AG04450 (cell line): ENCODE measurements around the gene NAV1. TPM values are rescaled to one million over a fixed set of nuclear protein-coding genes. Genes with fewer than 3 reads are reported as not detected.

Experiments
- CTCF ChIA-PET: fragments of 300-600, 350-600 bp; formaldehyde crosslinking; extraction: SDS; loops from one replicate; lab custom pipeline; 2022; ENCODE audit warnings: antibody characterized with exemption, inconsistent platforms; lab: Charles Lee
- POLR2A ChIA-PET: fragments of 350-600 bp; formaldehyde crosslinking; extraction: SDS; loops from one replicate; lab custom pipeline; 2021; ENCODE audit warnings: antibody characterized with exemption, inconsistent platforms; lab: Yijun Ruan, JAX
- DNase-seq: peaks from one replicate; pipeline ENCODE4 v3.0.0-alpha.2; 2011; ENCODE audit warnings: low read depth, low spot score
- H3K27ac ChIP-seq: one replicate; pipeline ENCODE4 v1.5.1; 2012; ENCODE audit warnings: low read depth, low read length, control low read depth
- H3K27me3 ChIP-seq: one replicate; pipeline ENCODE4 v1.6.0; 2012; ENCODE audit warnings: low read length; ENCODE audit not compliant: control insufficient read depth, insufficient read depth
- H3K4me3 ChIP-seq: 2 replicates; pipeline ENCODE4 v1.5.1; 2011; ENCODE audit warnings: mild to moderate bottlenecking, low read depth, low read length, control low read depth
- H3K9me3 ChIP-seq: 2 replicates; pipeline ENCODE4 v1.5.1; 2012; ENCODE audit warnings: low read length; ENCODE audit not compliant: control insufficient read depth, insufficient read depth
- CTCF ChIP-seq: IDR thresholded peaks from 2 replicates; pipeline ENCODE4 v1.5.1; 2011; ENCODE audit warnings: low read depth, low read length, control low read depth, inconsistent platforms
- polyA plus RNA-seq: library from polyadenylated mRNA; depleted of rRNA; stranded (reverse); fragments of >200 nt; gene quantifications from 2 replicates; pipeline ENCODE4 v1.2.3, GENCODE V29; 2011

Gene NAV1
- polyA plus RNA-seq, 1 experiment: 17.5 TPM

DNA sequence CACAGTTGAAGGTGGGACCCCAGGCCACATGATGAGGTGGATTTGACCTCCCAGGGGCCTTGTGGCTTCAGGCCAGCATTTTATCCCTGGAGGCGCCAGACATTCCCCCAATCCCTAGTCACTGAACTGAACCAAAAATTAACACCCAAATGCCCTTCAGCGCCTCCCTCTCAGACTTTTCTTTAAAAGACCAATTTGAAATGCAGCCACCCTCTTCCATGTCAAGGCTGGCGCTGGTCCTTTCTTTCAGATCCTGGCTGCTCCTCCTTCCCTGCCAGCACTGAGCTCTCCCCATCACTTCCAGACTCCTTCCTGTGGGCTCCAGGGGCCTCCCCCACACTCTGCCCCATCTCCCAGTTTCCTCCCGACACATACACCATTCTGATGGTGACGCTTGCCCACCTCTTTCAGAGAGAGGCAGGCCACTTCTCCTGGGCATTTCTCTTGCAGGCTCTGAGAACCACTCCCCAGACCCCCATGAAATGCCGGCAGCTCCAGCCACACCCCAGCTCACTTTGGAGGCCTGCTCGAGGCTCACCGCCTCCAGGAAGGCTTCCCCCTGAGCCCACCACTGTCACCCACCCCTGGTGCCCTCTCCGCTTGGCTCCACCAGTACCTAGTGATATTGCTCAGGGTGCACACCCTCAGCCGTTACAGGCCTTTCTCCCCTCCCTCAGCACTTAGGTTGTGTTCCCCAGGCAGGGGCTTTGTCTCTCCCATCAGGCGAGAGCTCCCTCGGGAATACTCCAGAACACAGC, 27.0 kb downstream of the NAV1 start:
- DNase-seq: no peak
- Histone ChIP-seq H3K9me3 (no peaks in the 10 kb centered on the region), H3K27me3 (no peaks in the 10 kb centered on the region), H3K27ac (peak overlapping the region; percentile 21), H3K4me3 (no peak overlapping the region)
- ChIA-PET POLR2A (no interaction called here), CTCF (no interaction called here)
- TF ChIP-seq CTCF: no peak

DNA sequence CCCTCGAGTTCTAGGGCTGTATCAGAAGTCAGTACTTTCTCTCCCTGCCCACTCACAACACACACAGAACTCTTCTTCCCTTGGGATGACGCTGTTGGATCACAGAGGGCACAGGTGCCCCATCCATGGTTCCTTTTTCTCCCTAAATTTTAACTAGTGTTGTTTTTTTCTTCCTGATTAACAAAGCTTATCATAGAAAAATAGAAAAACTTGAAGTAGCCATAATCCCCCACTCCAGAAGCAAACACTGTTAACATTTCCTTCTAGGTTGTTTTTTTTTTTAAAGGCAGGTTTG, 27.5 kb downstream of the NAV1 start:
- no peak for TF ChIP-seq CTCF
- CTCF ChIA-PET: no interaction called here
- Histone ChIP-seq H3K4me3 (no peak overlapping the region), H3K27ac (no peak overlapping the region), H3K27me3 (no peaks in the 10 kb centered on the region), H3K9me3 (no peaks in the 10 kb centered on the region)
- DNase-seq: no peak
- POLR2A ChIA-PET: no interaction called here

DNA sequence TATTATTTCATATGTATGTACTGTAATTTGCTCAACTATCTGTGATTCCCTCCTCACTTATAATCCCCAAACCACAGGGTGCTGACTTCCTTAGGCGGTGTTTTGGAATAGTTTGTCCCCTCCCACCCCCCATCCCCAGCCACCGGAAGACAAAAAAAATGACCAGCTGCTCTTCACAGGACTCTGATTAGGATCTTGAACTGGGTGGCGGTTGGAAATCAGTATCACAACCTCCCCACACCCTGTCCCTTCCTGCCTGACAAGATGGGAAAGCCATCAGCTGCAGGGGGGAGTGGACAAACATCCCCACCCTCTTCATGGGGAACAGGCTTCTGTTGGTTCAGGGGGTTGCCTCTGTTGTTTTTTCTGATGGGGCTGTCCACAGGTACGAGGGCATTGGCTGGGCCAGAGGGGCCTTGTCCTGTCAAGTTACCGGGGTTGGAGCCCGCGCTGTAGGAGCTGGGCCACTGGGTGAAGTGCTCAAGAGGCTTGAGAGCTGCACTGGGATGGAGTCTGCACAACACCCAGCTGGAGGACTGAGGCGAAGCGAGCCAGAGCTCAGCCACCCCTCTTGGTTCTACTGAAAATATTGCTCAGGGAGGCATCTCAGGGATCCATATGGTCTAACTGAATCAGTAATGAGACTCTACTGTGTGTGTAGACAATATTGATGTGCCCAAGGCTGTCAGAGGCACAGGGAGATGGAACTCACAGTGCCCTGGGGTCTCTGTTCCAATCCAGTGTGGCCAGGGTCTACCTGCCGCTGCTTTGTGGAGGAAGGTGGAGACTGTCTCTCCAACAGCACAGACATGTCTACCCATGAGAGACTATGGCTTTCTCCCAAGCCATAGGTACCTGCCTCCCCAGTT, 28.2 kb downstream of the NAV1 start:
- TF ChIP-seq CTCF: no peak
- no peak for DNase-seq
- ChIA-PET POLR2A (interaction anchor here (0.6 kb wide), 1 partner anchor 13 kb away, joined by 3 read pairs; no protein-coding TSS in a partner anchor), CTCF (interaction anchor here (1.1 kb wide), 1 partner anchor 16 kb away, joined by 3 read pairs; no protein-coding TSS in a partner anchor)
- no peak overlapping the region for H3K4me3 ChIP-seq
- no peaks in the 10 kb centered on the region for H3K9me3 ChIP-seq
- H3K27ac ChIP-seq: no peak overlapping the region
- no peaks in the 10 kb centered on the region for H3K27me3 ChIP-seq

DNA sequence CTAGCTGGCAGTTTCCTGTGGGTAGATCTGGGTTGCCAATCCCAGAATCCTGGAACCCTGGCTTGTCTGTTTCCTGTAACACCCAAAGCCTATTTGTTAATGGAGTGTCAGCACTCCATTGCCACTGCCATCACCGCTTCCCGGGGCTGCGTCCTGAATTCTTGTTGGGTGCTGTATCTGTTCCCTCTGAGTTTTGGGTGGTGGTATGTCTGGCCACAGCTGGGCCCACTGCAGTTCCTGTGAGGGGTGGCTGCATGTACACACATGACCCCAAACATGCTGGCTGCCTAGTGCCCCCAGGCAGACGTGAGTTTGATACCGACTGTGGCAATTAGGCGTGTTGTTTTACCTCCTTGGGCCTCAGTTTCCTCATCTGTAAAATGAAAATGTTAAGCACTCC, 29.3 kb downstream of the NAV1 start:
- TF ChIP-seq CTCF: no peak
- Histone ChIP-seq H3K27ac (no peak overlapping the region), H3K27me3 (no peaks in the 10 kb centered on the region), H3K4me3 (no peak overlapping the region), H3K9me3 (no peaks in the 10 kb centered on the region)
- ChIA-PET CTCF (interaction anchor here (1.1 kb wide), 1 partner anchor 15 kb away, joined by 3 read pairs; no protein-coding TSS in a partner anchor), POLR2A (interaction anchor here (1.3 kb wide), 1 partner anchor 81 kb away, joined by 3 read pairs; no protein-coding TSS in a partner anchor)
- no peak for DNase-seq
